GM12801 (cell line): ENCODE data around the gene EPM2AIP1.

Source experiments
- CTCF ChIP-seq: IDR thresholded peaks from one replicate; pipeline ENCODE4 v1.5.1; 2011; ENCODE audit warnings: control low read depth; ENCODE audit not compliant: insufficient read length; ENCODE audit errors: extremely low read depth

The EPM2AIP1 gene

GRCh38 chr3:36944012-36944640 lies 48.8 kb downstream of the EPM2AIP1 start:
- TF ChIP-seq CTCF = no peak

- TF ChIP-seq CTCF = no peak
Observed at GRCh38 chr3:36943601-36944000, 49.3 kb downstream of the EPM2AIP1 start.

GRCh38 chr3:36942638-36943248 lies 50.2 kb downstream of the EPM2AIP1 start:
- TF ChIP-seq CTCF = no peak

GRCh38 chr3:36941658-36942057 lies 51.3 kb downstream of the EPM2AIP1 start:
- TF ChIP-seq CTCF = no peak

GRCh38 chr3:36941162-36941561 lies 51.8 kb downstream of the EPM2AIP1 start:
- TF ChIP-seq CTCF = no peak

- no peak for TF ChIP-seq CTCF
Observed at GRCh38 chr3:36937492-36937891, 55.4 kb downstream of the EPM2AIP1 start.
